ENCODE data around the gene TENM4. TPM values are rescaled to one million over a fixed set of nuclear protein-coding genes. Genes with fewer than 3 reads are reported as not detected.
"Not testable (repeated sequence)": the region's sequence is repeated elsewhere in the genome, so short reads cannot be mapped to it uniquely, and the experiment has no call there.

Gene TENM4
- total RNA-seq, 1 donor from 2014 or later: not detected

DNA sequence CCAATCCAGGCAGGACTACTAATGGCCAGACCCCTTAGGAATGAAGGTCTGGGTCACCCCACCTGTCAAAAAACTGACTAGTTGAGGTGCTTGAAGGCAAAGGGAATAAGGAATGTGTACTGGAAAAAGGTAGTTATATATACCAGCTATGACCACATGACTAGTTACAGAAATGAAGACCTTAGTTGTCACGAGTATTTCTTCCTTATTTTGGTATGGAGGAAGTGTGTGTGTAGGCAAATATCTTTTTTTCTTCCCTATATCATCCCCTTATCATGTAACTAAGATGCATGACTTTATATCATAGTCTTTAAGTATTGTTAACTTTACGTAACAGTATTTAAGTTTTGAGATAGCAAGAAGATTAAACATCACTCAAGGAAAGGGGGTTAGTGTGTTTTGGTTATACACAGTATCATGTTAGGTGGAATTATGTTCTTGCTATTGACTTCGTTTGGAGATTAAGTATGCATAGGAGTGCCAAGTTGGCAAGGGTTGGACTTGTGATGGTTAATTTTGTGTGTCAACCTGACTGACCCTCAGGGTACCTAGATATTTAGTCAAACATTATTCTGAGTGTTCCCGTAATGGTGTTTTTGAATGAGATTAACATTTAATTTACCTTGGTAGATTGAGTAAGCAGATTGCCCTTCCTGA lies 828.0 kb downstream of the TENM4 start:
- Mint-ChIP-seq H3K4me1 (ENCODE audit: low read depth) (no peaks in the 10 kb centered on the region), H3K36me3 (ENCODE audit: low read depth) (no peaks in the 10 kb centered on the region), H3K27me3 (ENCODE audit: low read depth) (peaks cover under 1% of the 10 kb centered on the region), H3K4me3 (ENCODE audit: low read depth) (no peak overlapping the region), H3K9me3 (no peaks in the 10 kb centered on the region), H3K27ac (no peak overlapping the region)
- intact Hi-C loops (cut with micrococcal nuclease): no loop called here
- DNase-seq (ENCODE audit: low spot score): no peak

DNA sequence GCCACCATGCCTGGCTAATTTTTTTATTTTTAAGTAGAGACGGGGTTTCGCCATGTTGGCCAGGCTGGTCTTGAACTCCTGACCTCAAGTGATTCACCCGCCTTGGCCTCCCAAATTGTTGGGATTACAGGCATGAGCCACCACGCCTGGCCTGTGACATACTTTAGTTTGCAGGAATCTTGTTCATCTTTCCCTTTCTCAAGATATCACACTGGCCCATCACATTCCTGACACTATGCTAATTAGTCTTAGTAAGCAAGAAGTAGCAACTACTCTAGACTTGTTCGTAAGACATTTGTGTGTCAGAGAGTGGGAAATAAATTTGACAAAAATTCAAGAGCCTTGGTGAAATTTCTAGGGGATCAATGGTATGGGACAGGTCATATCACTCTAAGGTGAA lies 831.5 kb downstream of the TENM4 start:
- not testable (repeated sequence) for H3K4me3 Mint-ChIP-seq (ENCODE audit: low read depth); H3K27me3 Mint-ChIP-seq (ENCODE audit: low read depth); H3K4me1 Mint-ChIP-seq (ENCODE audit: low read depth)

GRCh38 chr11:78607696-78608095 lies 833.1 kb downstream of the TENM4 start:
- Mint-ChIP-seq H3K27ac (no peak overlapping the region), H3K4me3 (ENCODE audit: low read depth) (no peak overlapping the region), H3K27me3 (ENCODE audit: low read depth) (no peaks in the 10 kb centered on the region), H3K9me3 (no peaks in the 10 kb centered on the region), H3K36me3 (ENCODE audit: low read depth) (no peaks in the 10 kb centered on the region), H3K4me1 (ENCODE audit: low read depth) (no peaks in the 10 kb centered on the region)
- DNase-seq (ENCODE audit: low spot score): no peak
- intact Hi-C loops (cut with micrococcal nuclease): no loop called here

More for the DNA sequence above, 831.5 kb downstream of the TENM4 start:
- H3K27ac Mint-ChIP-seq; intact Hi-C loops (cut with micrococcal nuclease); H3K36me3 Mint-ChIP-seq (ENCODE audit: low read depth); DNase-seq (ENCODE audit: low spot score); H3K9me3 Mint-ChIP-seq: not testable (repeated sequence)

- H3K27me3 Mint-ChIP-seq (ENCODE audit: low read depth): peaks cover 5% of the 10 kb centered on the region
- DNase-seq (ENCODE audit: low spot score): no peak
- H3K27ac Mint-ChIP-seq: no peak overlapping the region
- intact Hi-C loops (cut with micrococcal nuclease): no loop called here
- no peaks in the 10 kb centered on the region for H3K9me3 Mint-ChIP-seq
- no peaks in the 10 kb centered on the region for H3K36me3 Mint-ChIP-seq (ENCODE audit: low read depth)
- no peak overlapping the region for H3K4me3 Mint-ChIP-seq (ENCODE audit: low read depth)
- H3K4me1 Mint-ChIP-seq (ENCODE audit: low read depth): no peaks in the 10 kb centered on the region
Observed at GRCh38 chr11:78606667-78607066, 834.2 kb downstream of the TENM4 start.

GRCh38 chr11:78605296-78605695 lies 835.5 kb downstream of the TENM4 start:
- no peak overlapping the region for H3K27ac Mint-ChIP-seq
- intact Hi-C loops (cut with micrococcal nuclease): no loop called here
- H3K27me3 Mint-ChIP-seq (ENCODE audit: low read depth): peaks cover 15% of the 10 kb centered on the region
- no peak overlapping the region for H3K4me3 Mint-ChIP-seq (ENCODE audit: low read depth)
- no peaks in the 10 kb centered on the region for H3K4me1 Mint-ChIP-seq (ENCODE audit: low read depth)
- no peaks in the 10 kb centered on the region for H3K36me3 Mint-ChIP-seq (ENCODE audit: low read depth)
- H3K9me3 Mint-ChIP-seq: no peaks in the 10 kb centered on the region
- DNase-seq (ENCODE audit: low spot score): no peak

DNA sequence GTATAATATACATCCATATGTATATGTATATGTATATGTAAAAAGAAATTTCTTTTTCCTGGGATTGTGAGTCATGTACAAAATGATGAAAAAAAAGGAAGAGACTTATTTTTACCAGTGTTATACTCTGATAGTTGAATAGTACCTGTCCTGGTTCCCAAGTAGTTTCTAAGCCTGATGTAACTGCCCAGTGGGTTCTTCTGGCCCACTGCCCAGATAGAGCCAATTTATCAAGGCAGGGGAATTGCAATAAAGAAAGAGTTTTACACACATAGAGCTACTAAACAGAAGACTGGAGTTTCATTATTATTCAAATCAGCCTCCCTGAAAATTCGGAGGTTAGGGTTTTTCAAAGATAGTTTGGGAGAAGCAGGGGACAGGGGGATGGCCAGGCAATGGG lies 837.0 kb downstream of the TENM4 start:
- Mint-ChIP-seq H3K4me1 (ENCODE audit: low read depth) (no peaks in the 10 kb centered on the region), H3K36me3 (ENCODE audit: low read depth) (no peaks in the 10 kb centered on the region), H3K27me3 (ENCODE audit: low read depth) (peaks cover 29% of the 10 kb centered on the region), H3K27ac (no peak overlapping the region), H3K9me3 (no peaks in the 10 kb centered on the region), H3K4me3 (ENCODE audit: low read depth) (no peak overlapping the region)
- intact Hi-C loops (cut with micrococcal nuclease): no loop called here
- no peak for DNase-seq (ENCODE audit: low spot score)

Measured in activated T-helper 2 cell treated with anti-CD3 and anti-CD28 coated beads, Interferon-gamma antibody, Interleukin-2, Interleukin-4, amounts not matched to agents 10 μg/mL and 5 μg/mL and 100 μg/mL, durations not matched to agents 14 hours and 24 hours and 36 hours (primary cell).